H1 (cell line): ENCODE measurements around the gene TFF3. TPM values are rescaled to one million over a fixed set of nuclear protein-coding genes. Genes with fewer than 3 reads are reported as not detected.

Experiments used
- BRCA1 ChIP-seq: IDR thresholded peaks from 2 replicates; pipeline ENCODE4 v1.6.1; 2012; ENCODE audit warnings: low read depth, low read length, improper control_type of control experiment
- EP300 ChIP-seq, 2 experiments: IDR thresholded peaks; 1 replicate in 1 of 2; 2 replicates in 1 of 2; pipeline ENCODE4 v1.6.1; 2011 to 2012; ENCODE audit warnings: low read depth in 2 of 2, low read length in 2 of 2, mild to moderate bottlenecking in 2 of 2, borderline replicate concordance in 1 of 2, inconsistent platforms in 1 of 2, moderate library complexity in 1 of 2
- KDM4A ChIP-seq: IDR thresholded peaks from one replicate; pipeline ENCODE4 v1.7.1; 2012; ENCODE audit warnings: low read depth, mild to moderate bottlenecking, moderate library complexity, low read length, inconsistent platforms; ENCODE audit not compliant: severe bottlenecking
- polyA plus RNA-seq, 7 experiments: library from polyadenylated mRNA; depleted of rRNA in 3 of 7; stranded (reverse) in 5 of 7; unstranded in 2 of 7; fragments of >200 nt in 5 of 7; fragments of 200-250 nt in 2 of 7; gene quantifications; 1 replicate in 5 of 7; 2 replicates in 1 of 7; 4 replicates in 1 of 7; pipeline versions ENCODE4 v1.2.1 to v1.2.3, GENCODE V29; 2011 to 2013; ENCODE audit warnings: missing spikeins in 2 of 7, mixed read lengths in 2 of 7
- total RNA-seq: library from RNA; stranded (reverse); fragmentation: NEBNext Ultra II Directional; extraction: Animal tissue kit (Norgen Biotek cat#: 25700); gene quantifications from 2 replicates; pipeline ENCODE4 v1.2.1, GENCODE V29; 2021
- TF ChIP-seq, protein P1 (sequence below): fragments of 300-600 bp; sonication (generic); IDR thresholded peaks from 2 replicates; pipeline ENCODE4 v1.7.1; 2012; ENCODE audit warnings: low read length, moderate library complexity, mild to moderate bottlenecking, inconsistent platforms; ENCODE audit not compliant: insufficient replicate concordance

TFF3 gene
- total and polyA plus RNA-seq, 2 of the 8 experiments (the other 6 are each of a cell fraction or from before 2014, with no cell fraction given), result 1.7 to 6.7 TPM

DNA sequence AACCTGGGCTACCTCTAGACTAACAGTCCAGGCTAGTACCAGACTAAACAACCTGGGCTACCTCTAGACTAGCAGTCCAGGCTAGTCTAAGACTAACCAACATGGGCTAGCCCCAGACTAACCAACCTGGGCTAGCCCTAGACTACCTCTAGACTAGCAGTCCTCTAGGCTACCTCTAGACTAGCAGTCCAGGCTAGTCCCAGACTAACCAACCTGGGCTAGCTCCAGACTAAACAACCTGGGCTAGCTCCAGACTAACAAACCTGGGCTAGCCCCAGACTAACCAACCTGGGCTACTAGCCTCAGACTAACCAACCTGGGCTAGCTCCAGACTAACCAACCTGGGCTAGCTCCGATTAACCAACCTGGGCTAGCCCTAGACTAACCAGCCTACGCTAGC is 33.6 kb upstream of the TFF3 start (continued):
- TF ChIP-seq, protein P1, sequence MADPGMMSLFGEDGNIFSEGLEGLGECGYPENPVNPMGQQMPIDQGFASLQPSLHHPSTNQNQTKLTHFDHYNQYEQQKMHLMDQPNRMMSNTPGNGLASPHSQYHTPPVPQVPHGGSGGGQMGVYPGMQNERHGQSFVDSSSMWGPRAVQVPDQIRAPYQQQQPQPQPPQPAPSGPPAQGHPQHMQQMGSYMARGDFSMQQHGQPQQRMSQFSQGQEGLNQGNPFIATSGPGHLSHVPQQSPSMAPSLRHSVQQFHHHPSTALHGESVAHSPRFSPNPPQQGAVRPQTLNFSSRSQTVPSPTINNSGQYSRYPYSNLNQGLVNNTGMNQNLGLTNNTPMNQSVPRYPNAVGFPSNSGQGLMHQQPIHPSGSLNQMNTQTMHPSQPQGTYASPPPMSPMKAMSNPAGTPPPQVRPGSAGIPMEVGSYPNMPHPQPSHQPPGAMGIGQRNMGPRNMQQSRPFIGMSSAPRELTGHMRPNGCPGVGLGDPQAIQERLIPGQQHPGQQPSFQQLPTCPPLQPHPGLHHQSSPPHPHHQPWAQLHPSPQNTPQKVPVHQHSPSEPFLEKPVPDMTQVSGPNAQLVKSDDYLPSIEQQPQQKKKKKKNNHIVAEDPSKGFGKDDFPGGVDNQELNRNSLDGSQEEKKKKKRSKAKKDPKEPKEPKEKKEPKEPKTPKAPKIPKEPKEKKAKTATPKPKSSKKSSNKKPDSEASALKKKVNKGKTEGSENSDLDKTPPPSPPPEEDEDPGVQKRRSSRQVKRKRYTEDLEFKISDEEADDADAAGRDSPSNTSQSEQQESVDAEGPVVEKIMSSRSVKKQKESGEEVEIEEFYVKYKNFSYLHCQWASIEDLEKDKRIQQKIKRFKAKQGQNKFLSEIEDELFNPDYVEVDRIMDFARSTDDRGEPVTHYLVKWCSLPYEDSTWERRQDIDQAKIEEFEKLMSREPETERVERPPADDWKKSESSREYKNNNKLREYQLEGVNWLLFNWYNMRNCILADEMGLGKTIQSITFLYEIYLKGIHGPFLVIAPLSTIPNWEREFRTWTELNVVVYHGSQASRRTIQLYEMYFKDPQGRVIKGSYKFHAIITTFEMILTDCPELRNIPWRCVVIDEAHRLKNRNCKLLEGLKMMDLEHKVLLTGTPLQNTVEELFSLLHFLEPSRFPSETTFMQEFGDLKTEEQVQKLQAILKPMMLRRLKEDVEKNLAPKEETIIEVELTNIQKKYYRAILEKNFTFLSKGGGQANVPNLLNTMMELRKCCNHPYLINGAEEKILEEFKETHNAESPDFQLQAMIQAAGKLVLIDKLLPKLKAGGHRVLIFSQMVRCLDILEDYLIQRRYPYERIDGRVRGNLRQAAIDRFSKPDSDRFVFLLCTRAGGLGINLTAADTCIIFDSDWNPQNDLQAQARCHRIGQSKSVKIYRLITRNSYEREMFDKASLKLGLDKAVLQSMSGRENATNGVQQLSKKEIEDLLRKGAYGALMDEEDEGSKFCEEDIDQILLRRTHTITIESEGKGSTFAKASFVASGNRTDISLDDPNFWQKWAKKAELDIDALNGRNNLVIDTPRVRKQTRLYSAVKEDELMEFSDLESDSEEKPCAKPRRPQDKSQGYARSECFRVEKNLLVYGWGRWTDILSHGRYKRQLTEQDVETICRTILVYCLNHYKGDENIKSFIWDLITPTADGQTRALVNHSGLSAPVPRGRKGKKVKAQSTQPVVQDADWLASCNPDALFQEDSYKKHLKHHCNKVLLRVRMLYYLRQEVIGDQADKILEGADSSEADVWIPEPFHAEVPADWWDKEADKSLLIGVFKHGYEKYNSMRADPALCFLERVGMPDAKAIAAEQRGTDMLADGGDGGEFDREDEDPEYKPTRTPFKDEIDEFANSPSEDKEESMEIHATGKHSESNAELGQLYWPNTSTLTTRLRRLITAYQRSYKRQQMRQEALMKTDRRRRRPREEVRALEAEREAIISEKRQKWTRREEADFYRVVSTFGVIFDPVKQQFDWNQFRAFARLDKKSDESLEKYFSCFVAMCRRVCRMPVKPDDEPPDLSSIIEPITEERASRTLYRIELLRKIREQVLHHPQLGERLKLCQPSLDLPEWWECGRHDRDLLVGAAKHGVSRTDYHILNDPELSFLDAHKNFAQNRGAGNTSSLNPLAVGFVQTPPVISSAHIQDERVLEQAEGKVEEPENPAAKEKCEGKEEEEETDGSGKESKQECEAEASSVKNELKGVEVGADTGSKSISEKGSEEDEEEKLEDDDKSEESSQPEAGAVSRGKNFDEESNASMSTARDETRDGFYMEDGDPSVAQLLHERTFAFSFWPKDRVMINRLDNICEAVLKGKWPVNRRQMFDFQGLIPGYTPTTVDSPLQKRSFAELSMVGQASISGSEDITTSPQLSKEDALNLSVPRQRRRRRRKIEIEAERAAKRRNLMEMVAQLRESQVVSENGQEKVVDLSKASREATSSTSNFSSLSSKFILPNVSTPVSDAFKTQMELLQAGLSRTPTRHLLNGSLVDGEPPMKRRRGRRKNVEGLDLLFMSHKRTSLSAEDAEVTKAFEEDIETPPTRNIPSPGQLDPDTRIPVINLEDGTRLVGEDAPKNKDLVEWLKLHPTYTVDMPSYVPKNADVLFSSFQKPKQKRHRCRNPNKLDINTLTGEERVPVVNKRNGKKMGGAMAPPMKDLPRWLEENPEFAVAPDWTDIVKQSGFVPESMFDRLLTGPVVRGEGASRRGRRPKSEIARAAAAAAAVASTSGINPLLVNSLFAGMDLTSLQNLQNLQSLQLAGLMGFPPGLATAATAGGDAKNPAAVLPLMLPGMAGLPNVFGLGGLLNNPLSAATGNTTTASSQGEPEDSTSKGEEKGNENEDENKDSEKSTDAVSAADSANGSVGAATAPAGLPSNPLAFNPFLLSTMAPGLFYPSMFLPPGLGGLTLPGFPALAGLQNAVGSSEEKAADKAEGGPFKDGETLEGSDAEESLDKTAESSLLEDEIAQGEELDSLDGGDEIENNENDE, result no peak
- peak; percentile 0 for TF ChIP-seq BRCA1
- TF ChIP-seq KDM4A, result no peak
- no peak for TF ChIP-seq EP300 (IDR thresholded peaks at IDR 0.05; ENCODE audit: borderline replicate concordance in 1 of 2, low read depth in 2 of 2, low read length in 2 of 2)
